SW480 (cell line): Measurements from ENCODE around the gene B4GALNT4.
"Not testable (repeated sequence)": the region's sequence is repeated elsewhere in the genome, so short reads cannot be mapped to it uniquely, and the experiment has no call there.

Experiments used
- DNase-seq: peaks from one replicate; pipeline ENCODE4 v3.0.0-alpha.2; 2016; ENCODE audit warnings: low spot score

The B4GALNT4 gene

DNA sequence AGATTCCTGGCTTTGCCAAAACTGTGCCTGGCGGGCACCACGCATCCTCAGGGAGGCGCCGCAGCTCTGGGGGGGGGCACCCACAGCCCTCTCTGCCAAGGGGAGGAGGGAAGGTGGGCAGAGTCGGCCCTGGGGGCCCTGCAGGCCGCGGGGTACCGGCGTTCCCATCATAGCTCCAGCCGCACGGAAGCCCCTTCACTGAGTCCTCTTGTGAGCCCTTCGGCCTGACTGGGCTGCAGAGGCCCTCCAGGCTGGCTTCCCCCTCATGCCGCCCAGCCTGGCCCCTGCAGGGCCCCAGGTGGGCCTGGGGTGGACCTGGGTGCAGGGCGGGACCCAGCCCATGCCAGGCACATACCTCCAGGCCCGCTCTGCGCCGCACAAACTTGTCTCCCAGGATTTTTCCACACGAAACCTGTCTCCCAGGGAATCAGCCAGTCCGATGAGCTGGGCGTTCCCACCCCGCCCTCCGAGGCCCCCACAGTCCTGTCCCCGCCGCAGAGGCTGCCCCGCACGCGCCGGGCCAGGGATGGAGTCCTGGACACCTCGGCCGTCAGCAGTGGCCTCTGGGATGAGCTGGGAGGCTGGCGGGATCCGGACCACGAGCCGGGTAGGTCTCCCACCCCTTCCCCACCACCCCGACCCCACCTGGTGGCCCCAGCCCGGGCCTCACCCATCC lies 22.9 kb downstream of the B4GALNT4 start:
- no peak for DNase-seq

DNA sequence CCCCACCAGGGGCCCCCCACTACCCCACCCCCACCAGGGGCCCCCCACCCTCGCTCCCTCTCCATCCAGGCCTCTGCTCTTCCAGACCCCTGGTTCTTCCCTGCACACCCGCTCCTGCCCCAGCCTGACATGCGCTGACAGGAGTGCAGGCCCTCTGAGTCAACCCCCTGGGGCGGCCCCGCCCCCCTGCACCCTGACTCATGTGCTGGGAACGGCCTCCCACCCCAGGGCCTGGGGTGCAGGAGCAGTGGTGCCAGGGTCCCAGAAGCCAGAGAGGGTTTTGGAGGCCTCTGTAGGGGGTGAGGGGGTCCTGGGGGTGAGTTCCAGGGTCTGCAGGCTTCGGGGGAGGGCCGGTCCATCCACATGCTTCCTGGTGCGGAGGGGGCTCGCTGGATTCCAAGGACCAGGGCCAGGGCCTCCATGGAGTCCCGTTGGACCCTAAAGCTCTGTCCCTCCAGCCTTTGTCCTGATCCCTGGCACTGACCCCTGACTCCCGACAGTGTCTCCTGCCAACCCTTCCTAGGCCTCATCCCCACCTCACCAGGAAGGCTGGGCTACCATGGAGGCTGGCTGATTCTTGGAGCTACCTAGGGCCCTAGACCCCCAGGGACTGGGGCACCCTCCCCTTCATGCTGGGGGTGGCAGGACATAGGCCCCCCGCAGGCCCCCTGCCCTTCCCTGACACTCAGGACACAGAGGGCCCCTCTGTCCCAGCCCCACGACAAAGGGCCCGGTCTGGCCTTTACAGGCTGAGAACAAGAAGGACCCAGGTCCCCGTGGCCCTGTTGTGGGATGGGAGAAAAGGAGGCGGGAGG lies 24.1 kb downstream of the B4GALNT4 start:
- peak; percentile 76 for DNase-seq

DNA sequence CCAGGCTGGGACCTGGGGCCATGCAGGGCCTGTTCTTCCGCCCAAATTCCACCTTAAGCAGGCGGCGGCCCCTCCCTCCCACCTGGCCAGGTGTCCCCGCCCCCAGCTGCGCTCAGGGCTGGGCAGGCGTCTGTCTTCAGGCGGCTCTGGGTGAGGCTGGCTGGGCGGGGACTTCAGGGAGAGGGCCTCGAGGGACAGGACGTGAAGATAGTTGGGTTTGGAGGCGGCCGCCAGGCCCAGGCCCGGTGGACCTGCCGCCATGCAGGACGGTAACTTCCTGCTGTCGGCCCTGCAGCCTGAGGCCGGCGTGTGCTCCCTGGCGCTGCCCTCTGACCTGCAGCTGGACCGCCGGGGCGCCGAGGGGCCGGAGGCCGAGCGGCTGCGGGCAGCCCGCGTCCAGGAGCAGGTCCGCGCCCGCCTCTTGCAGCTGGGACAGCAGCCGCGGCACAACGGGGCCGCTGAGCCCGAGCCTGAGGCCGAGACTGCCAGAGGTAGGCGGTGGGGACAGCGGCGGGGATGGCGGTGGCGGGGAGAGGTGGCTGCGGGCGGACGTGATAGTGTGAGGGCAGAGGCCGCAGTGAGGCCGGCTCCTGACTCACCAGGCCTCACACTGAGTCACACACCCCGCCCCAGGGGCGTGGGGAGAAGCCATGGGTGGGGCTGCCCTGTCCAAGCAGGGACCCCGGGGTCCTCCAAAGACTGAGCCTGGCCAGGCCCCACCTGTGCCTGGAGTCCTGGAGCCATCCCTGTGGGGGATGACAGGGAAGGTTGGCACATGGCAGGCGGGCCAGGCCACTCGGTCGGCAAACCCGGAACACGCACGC lies 24.9 kb downstream of the B4GALNT4 start, which contains the start of gene PKP3:
PKP3 (plus strand) TSS at position 176 of the 824 bp plus-strand sequence; CDS start at position 260, 84 bp downstream.
- DNase-seq, result peak; percentile 91

DNA sequence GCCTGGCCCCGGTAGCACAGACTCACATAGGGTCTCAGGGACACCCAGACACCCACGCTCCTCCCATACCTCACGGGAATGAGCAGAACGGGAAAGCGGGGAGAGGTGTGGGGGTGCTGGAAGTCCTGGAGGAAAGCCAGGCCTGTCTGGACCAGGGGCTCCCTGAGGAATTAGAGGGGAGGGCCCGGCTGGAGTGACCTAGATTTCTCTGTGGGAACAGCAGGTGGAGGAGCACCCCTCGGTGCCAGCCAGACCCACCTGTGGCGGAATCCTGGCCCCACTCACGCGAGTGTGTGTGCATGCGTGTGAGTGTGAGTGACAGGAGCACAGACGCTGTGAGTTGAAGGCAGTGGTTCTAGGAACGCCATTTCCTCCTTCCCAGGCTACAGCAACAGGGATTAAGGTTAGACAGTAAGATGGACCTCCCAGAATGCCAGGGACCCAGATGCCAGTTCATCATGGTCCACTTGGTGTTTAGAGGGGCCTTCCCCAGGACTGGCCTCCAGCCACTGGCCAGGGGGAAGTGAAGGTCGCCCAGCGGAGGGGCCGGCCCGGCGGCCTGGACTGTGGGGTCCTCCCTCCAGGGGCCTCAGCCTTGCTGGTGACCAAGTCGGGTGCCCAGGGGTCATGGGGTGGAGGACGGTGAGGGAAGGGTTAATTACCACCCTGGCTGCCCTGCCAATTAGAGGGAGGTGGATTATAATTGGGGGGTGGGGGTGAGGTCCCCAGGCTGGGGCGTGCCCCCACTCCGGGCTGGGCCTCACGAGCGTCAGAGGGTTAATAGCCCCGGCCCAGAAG lies 25.8 kb downstream of the B4GALNT4 start:
- DNase-seq, result no peak

DNA sequence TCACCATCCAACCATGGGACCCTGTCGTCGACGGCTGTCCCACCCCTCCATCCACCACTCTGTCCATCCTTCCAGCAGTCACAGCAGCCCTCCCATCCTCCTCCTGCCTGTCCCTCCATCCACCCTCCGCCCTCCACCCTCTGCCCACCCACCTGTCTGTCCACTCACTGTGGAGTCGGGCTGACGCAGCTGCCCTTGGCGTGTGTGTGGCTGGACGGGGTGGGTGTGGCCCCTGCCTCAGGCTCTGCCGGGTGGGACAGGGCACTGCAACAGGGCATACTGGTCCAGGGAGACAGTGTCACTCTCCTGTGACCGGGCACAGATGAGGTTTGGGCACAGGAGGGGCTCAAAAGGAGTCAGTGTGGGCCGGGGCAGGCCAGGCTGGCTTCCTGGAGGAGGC lies 26.6 kb downstream of the B4GALNT4 start:
- no peak for DNase-seq

GRCh38 chr11:396511-396947 lies 27.2 kb downstream of the B4GALNT4 start:
- DNase-seq, result no peak

GRCh38 chr11:396948-397548 lies 27.7 kb downstream of the B4GALNT4 start:
- DNase-seq, result no peak

- DNase-seq, result no peak
Observed at GRCh38 chr11:398826-399225, 29.5 kb downstream of the B4GALNT4 start.

GRCh38 chr11:399731-400211 lies 30.5 kb downstream of the B4GALNT4 start:
- no peak for DNase-seq

- DNase-seq, result no peak
Observed at GRCh38 chr11:400241-400689, 31.0 kb downstream of the B4GALNT4 start.

DNA sequence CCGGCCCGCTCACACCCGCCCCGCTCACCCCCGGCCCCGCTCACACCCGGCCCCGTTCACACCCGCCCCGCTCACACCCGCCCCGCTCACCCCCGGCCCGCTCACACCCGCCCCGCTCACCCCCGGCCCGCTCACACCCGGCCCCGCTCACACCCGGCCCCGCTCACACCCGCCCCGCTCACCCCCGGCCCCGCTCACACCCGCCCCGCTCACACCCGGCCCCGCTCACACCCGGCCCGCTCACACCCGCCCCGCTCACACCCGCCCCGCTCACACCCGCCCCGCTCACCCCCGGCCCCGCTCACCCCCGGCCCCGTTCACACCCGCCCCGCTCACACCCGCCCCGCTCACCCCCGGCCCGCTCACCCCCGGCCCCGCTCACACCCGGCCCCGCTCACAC lies 31.9 kb downstream of the B4GALNT4 start:
- DNase-seq, result not testable (repeated sequence)

DNA sequence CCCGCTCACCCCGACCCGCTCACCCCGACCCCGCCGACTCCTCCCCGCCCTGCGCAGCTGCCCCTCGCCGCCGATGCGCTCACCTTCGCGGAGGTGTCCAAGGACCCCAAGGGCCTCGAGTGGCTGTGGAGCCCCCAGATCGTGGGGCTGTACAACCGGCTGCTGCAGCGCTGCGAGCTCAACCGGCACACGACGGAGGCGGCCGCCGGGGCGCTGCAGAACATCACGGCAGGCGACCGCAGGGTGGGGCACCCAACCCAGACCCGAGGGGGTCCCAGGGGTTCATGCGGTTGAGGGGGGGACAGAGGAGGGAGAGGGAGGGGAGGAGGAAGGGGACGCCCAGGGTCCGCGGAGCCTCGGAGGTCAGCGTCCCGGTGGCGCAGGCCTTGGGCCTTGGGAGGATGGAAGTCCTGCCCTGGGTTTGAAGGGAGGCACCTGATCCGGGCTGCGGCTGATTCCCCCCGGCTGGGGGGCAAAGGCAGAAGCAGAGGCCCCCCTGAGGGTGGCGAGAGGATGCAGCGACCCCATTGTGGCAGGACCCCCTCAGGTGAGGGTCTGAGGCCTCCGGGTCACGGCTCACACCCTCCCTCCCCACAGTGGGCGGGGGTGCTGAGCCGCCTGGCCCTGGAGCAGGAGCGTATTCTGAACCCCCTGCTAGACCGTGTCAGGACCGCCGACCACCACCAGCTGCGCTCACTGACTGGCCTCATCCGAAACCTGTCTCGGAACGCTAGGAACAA lies 33.9 kb downstream of the B4GALNT4 start:
- DNase-seq, result no peak

DNA sequence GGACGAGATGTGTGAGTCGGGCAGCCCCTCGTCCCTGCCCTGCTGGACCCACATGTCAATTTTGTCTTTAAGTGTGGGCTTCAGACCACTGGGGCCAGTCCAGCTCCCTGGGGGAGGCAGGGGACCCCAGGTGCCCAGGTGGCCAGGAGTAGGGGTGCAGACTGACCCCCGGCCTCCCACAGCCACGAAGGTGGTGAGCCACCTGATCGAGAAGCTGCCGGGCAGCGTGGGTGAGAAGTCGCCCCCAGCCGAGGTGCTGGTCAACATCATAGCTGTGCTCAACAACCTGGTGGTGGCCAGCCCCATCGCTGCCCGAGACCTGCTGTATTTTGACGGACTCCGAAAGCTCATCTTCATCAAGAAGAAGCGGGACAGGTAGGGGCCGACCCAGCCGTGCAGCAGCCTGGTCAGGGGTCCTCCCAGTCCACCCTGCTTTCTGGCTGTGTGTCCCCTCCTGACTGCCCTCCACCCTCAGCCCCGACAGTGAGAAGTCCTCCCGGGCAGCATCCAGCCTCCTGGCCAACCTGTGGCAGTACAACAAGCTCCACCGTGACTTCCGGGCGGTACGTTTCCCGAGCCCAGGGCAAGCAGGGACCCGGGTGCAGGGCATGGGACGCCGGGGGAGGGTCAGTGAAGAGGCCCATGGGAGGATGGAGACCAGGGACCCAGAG lies 34.6 kb downstream of the B4GALNT4 start:
- DNase-seq, result no peak

DNA sequence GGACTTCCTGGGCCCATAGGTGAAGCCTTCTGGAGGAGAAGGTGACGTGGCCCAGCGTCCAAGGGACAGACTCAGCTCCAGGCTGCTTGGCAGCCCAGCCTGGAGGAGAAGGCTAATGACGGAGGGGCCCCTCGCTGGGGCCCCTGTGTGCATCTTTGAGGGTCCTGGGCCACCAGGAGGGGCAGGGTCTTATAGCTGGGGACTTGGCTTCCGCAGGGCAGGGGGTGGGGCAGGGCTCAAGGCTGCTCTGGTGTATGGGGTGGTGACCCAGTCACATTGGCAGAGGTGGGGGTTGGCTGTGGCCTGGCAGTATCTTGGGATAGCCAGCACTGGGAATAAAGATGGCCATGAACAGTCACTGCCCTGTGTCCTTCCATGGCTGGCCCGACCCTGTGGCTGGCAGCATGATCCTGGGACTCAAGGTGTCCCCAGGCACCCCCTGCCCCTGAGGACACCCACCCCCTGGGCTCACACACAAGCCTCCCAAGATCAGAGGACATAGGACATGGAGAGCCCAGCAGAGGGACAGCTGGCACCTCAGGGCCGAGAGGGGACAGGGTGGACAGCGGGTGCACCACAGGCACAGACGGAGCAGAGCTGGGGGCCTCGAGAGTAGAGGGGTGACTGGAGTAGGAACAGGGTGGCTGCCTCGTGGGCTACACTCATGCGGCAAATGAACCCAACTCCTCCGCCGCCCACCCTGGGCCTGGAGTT lies 35.4 kb downstream of the B4GALNT4 start:
- no peak for DNase-seq

GRCh38 chr11:405323-405953 lies 36.1 kb downstream of the B4GALNT4 start:
- no peak for DNase-seq

GRCh38 chr11:405954-406795 lies 36.9 kb downstream of the B4GALNT4 start:
- DNase-seq, result no peak

- peak; percentile 87 for DNase-seq
Observed at GRCh38 chr11:406796-407650, 37.7 kb downstream of the B4GALNT4 start.
